ENCODE measurements around the gene ZSCAN29. TPM values are rescaled to one million over a fixed set of nuclear protein-coding genes. Genes with fewer than 3 reads are reported as not detected.

Gene ZSCAN29
- total RNA-seq, 2 experiments from 2014 or later = 29.4 to 30.1 TPM

DNA sequence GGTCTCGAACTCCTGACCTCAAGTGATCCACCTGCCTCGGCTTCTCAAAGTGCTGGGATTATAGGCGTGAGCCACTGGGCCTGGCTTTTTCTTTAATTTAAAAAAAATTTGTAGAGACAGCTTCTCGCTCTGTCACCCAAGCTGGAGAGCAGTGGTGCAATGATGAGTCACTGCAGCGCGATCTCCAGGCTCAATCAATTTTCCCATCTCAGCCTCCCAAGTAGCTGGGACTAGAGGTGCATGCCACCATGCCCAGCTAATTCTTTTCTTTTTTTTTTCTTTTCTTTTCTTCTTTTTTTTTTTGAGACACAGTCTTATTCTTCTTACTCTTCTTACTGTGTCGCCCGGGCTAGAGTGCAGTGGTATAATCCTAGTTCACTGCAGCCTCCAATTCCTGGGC, 19.9 kb upstream of the ZSCAN29 start:
- Mint-ChIP-seq H3K4me3 (no peak overlapping the region), H3K27ac (no peak overlapping the region), H3K27me3 (no peaks in the 10 kb centered on the region), H3K9me3 (no peaks in the 10 kb centered on the region), H3K4me1 (no peaks in the 10 kb centered on the region), H3K36me3 (ENCODE audit: low read depth) (peaks cover 62% of the 10 kb centered on the region)
- POLR2A ChIA-PET = no interaction called here
- no peak for DNase-seq
- CTCF ChIA-PET = interaction anchor here (0.9 to 1.1 kb wide), 2 partner anchors 13 to 19 kb away, joined by 3 to 4 read pairs; no protein-coding TSS in a partner anchor

- no peak for DNase-seq
- Mint-ChIP-seq H3K9me3 (no peaks in the 10 kb centered on the region), H3K4me3 (no peak overlapping the region), H3K27me3 (no peaks in the 10 kb centered on the region), H3K27ac (no peak overlapping the region), H3K36me3 (ENCODE audit: low read depth) (peaks cover 75% of the 10 kb centered on the region), H3K4me1 (peaks cover 2% of the 10 kb centered on the region)
- POLR2A ChIA-PET = no interaction called here
- CTCF ChIA-PET = interaction anchor here (1.2 to 1.5 kb wide), 2 partner anchors 8 to 11 kb away, joined by 3 to 4 read pairs; no protein-coding TSS in a partner anchor
Observed at GRCh38 chr15:43383070-43383469, 12.2 kb upstream of the ZSCAN29 start.

DNA sequence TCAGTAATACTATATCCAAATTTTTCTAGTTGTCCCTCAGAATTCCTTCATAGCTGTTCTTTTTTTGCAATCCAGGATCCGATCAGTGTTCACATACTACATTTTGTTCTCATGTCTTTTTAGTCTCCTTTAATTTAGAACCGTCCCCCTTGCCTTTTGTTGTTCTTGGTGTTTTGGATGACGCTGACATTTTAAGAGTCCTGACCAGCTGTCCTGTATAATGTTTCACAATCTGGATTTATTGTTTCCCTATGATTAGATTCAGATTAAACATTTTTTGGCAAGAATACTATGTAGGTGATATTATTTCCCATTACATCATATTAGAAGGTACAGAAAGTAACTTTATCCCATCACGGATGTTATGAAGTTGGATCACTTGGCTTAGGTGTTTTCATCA, 11.5 kb upstream of the ZSCAN29 start:
- H3K27me3 Mint-ChIP-seq = no peaks in the 10 kb centered on the region

GRCh38 chr15:43378601-43379000, 7.8 kb upstream of the ZSCAN29 start:
- H3K4me1 Mint-ChIP-seq = peaks cover 16% of the 10 kb centered on the region
- ChIA-PET CTCF (no interaction called here), POLR2A (no interaction called here)
- no peak overlapping the region for H3K27ac Mint-ChIP-seq
- DNase-seq = no peak
- peaks cover 57% of the 10 kb centered on the region for H3K36me3 Mint-ChIP-seq (ENCODE audit: low read depth)
- H3K27me3 Mint-ChIP-seq = no peaks in the 10 kb centered on the region
- H3K4me3 Mint-ChIP-seq = no peak overlapping the region
- no peaks in the 10 kb centered on the region for H3K9me3 Mint-ChIP-seq

More for the DNA sequence above, 11.5 kb upstream of the ZSCAN29 start:
- H3K4me1 Mint-ChIP-seq = peaks cover 9% of the 10 kb centered on the region
- no peak for DNase-seq
- peaks cover 76% of the 10 kb centered on the region for H3K36me3 Mint-ChIP-seq (ENCODE audit: low read depth)
- H3K27ac Mint-ChIP-seq = no peak overlapping the region
- H3K4me3 Mint-ChIP-seq = no peak overlapping the region
- CTCF ChIA-PET = interaction anchor here (1.0 to 1.3 kb wide), 2 partner anchors 9 to 10 kb away, joined by 3 to 6 read pairs; no protein-coding TSS in a partner anchor
- no peaks in the 10 kb centered on the region for H3K9me3 Mint-ChIP-seq
- POLR2A ChIA-PET = no interaction called here

DNA sequence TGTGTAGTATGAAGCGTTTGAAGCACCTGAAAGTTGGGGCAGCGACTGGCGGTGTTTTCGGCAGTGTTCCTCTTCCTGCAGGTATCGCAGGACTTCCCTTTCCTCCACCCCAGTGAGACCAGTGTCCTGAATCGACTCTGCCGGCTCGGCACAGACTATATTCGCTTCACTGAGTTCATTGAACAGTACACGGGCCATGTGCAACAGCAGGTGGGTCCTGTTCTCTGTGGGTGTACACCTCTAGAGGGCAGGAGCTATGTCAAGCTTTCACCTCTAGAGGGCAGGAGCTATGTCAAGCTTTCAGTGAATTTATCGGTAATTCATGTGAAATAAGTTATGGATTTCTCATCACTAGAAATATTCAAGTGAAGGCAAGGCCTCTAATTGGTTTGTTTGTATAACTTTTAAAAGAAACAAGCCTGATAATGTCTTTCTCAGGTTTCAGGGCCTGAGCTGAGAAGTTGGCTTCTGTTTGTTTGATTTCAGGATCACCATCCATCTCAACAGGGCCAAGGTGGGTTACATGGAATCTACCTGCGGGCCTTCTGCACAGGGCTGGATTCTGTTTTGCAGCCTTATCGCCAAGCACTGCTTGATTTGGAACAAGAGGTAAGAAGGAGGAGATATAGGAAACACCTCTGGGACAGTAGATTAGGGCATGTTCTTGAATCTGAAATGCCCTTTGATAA, 5.3 kb upstream of the ZSCAN29 start:
- no peak overlapping the region for H3K4me3 Mint-ChIP-seq
- H3K27me3 Mint-ChIP-seq = no peaks in the 10 kb centered on the region
- no peak overlapping the region for H3K27ac Mint-ChIP-seq
- ChIA-PET CTCF (interaction anchor here (0.7 to 3.2 kb wide), 15 partner anchors 9 to 953 kb away, joined by 3 to 19 read pairs (median 4); no protein-coding TSS in a partner anchor), POLR2A (no interaction called here)
- H3K36me3 Mint-ChIP-seq (ENCODE audit: low read depth) = peaks cover 46% of the 10 kb centered on the region
- peaks cover 31% of the 10 kb centered on the region for H3K4me1 Mint-ChIP-seq
- no peaks in the 10 kb centered on the region for H3K9me3 Mint-ChIP-seq
- DNase-seq = peak; percentile 31

DNA sequence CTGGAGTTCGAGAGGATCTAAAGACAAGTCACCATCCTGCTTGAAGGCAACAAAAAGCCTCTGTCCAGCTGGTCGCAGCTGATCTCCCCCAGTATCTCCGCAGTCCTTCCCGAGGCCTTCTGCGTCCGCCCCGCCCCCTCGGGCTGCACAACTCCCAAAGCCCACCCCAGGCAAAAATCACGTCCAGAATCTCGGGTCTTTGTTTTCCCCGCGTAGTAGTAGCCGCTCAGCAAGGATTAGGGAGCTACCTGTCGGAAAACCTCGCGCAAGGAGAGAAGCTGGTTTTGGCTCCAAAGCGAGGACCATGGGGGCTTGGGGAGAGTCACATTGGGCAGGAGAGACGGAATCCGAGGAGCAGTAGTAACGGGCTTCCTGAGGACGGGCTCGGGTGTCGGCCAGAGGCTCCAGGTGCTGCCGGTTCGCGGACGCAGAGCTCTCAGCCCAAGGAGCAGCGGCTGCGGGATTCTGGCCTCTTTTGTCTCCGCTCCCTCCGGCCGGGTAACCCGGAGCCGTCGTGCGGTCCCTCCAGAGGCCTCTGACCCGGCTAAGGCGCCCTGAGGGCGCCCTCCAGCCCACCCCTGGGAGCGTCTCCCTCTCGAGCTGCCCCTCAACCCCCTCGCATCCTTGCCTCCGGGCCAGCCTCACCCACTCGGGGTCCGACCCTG, 401 bp downstream of the ZSCAN29 start:
- Mint-ChIP-seq H3K4me3 (peak overlapping the region; percentile 87), H3K9me3 (peaks cover 25% of the 10 kb centered on the region), H3K27me3 (no peaks in the 10 kb centered on the region), H3K4me1 (peaks cover 50% of the 10 kb centered on the region), H3K27ac (peak overlapping the region; percentile 65), H3K36me3 (ENCODE audit: low read depth) (peaks cover 53% of the 10 kb centered on the region)
- CTCF ChIA-PET = interaction anchor here (0.6 to 2.4 kb wide), 9 partner anchors 11 to 1209 kb away, joined by 3 to 10 read pairs (median 3); partner anchors contain the start of gene LCMT2
- DNase-seq = no peak
- POLR2A ChIA-PET = interaction anchor here (0.6 to 4.0 kb wide), 17 partner anchors 9 to 458 kb away, joined by 3 to 20 read pairs (median 3); partner anchors contain the start of genes LCMT2 and PDIA3

- Mint-ChIP-seq H3K4me3 (no peak overlapping the region), H3K27ac (no peak overlapping the region), H3K4me1 (peaks cover 4% of the 10 kb centered on the region), H3K36me3 (ENCODE audit: low read depth) (peaks cover 87% of the 10 kb centered on the region), H3K9me3 (peaks cover 61% of the 10 kb centered on the region), H3K27me3 (no peaks in the 10 kb centered on the region)
- no peak for DNase-seq
- ChIA-PET POLR2A (interaction anchor here (1.8 kb wide), 1 partner anchor 9 kb away, joined by 15 read pairs; the partner anchor contains the start of genes TUBGCP4 and ZSCAN29), CTCF (interaction anchor here (1.1 to 1.7 kb wide), 2 partner anchors 14 to 15 kb away, joined by 3 to 9 read pairs; no protein-coding TSS in a partner anchor)
Observed at GRCh38 chr15:43361313-43361903, 9.4 kb downstream of the ZSCAN29 start.

- Mint-ChIP-seq H3K9me3 (peaks cover 63% of the 10 kb centered on the region), H3K4me3 (no peak overlapping the region), H3K27me3 (no peaks in the 10 kb centered on the region), H3K27ac (no peak overlapping the region), H3K36me3 (ENCODE audit: low read depth) (peaks cover 86% of the 10 kb centered on the region), H3K4me1 (peaks cover 2% of the 10 kb centered on the region)
- ChIA-PET POLR2A (interaction anchor here (1.8 kb wide), 1 partner anchor 10 kb away, joined by 15 read pairs; the partner anchor contains the start of genes TUBGCP4 and ZSCAN29), CTCF (interaction anchor here (1.1 to 1.7 kb wide), 2 partner anchors 13 to 16 kb away, joined by 3 to 9 read pairs; no protein-coding TSS in a partner anchor)
- DNase-seq = no peak
Observed at GRCh38 chr15:43360821-43361220, 10.0 kb downstream of the ZSCAN29 start.

- no peak overlapping the region for H3K27ac Mint-ChIP-seq
- CTCF ChIA-PET = interaction anchor here (1.2 kb wide), 1 partner anchor 18 kb away, joined by 3 read pairs; the partner anchor contains the start of genes TUBGCP4 and ZSCAN29
- no peak for DNase-seq
- H3K4me3 Mint-ChIP-seq = no peak overlapping the region
- POLR2A ChIA-PET = interaction anchor here (0.8 kb wide), 1 partner anchor 23 kb away, joined by 3 read pairs; no protein-coding TSS in a partner anchor
- no peaks in the 10 kb centered on the region for H3K27me3 Mint-ChIP-seq
- H3K36me3 Mint-ChIP-seq (ENCODE audit: low read depth) = peaks cover 52% of the 10 kb centered on the region
- peaks cover 5% of the 10 kb centered on the region for H3K9me3 Mint-ChIP-seq
- H3K4me1 Mint-ChIP-seq = no peaks in the 10 kb centered on the region
Observed at GRCh38 chr15:43352693-43353382, 18.0 kb downstream of the ZSCAN29 start.

DNA sequence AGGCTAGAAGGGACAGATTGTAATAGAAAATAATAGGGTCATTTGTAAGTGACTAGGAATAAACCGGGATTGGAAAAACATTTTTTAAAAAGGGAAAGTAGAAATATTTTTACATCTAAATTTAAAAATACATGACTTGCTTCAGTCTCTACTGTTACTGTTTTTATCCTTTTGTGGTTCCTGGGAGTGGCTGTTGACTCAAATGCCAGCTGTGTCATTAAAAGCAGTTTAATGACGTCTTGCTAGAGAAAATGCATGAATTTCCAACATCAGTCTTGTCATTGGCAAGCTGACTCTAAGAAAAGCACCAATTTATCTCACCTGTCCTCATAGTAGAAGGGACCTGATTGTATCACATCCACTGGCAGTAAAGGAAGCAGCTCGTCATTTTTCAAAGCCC, 23.7 kb downstream of the ZSCAN29 start:
- no peak overlapping the region for H3K27ac Mint-ChIP-seq
- no peaks in the 10 kb centered on the region for H3K4me1 Mint-ChIP-seq
- CTCF ChIA-PET = interaction anchor here (1.2 to 1.4 kb wide), 2 partner anchors 9 to 14 kb away, joined by 3 read pairs; no protein-coding TSS in a partner anchor
- H3K4me3 Mint-ChIP-seq = no peak overlapping the region
- H3K27me3 Mint-ChIP-seq = no peaks in the 10 kb centered on the region
- H3K36me3 Mint-ChIP-seq (ENCODE audit: low read depth) = peaks cover 30% of the 10 kb centered on the region
- POLR2A ChIA-PET = no interaction called here
- DNase-seq = no peak
- no peaks in the 10 kb centered on the region for H3K9me3 Mint-ChIP-seq

- H3K27me3 Mint-ChIP-seq = no peaks in the 10 kb centered on the region
- no peak overlapping the region for H3K27ac Mint-ChIP-seq
- ChIA-PET POLR2A (no interaction called here), CTCF (interaction anchor here (0.6 to 1.4 kb wide), 2 partner anchors 10 to 403 kb away, joined by 3 read pairs; no protein-coding TSS in a partner anchor)
- H3K36me3 Mint-ChIP-seq (ENCODE audit: low read depth) = peaks cover 24% of the 10 kb centered on the region
- no peak for DNase-seq
- no peaks in the 10 kb centered on the region for H3K4me1 Mint-ChIP-seq
- no peak overlapping the region for H3K4me3 Mint-ChIP-seq
- no peaks in the 10 kb centered on the region for H3K9me3 Mint-ChIP-seq
Observed at GRCh38 chr15:43346305-43346704, 24.5 kb downstream of the ZSCAN29 start.

- Mint-ChIP-seq H3K4me1 (peaks cover 41% of the 10 kb centered on the region), H3K27ac (peak overlapping the region; percentile 99), H3K27me3 (no peaks in the 10 kb centered on the region), H3K36me3 (ENCODE audit: low read depth) (peaks cover 51% of the 10 kb centered on the region), H3K9me3 (no peaks in the 10 kb centered on the region), H3K4me3 (peak overlapping the region; percentile 91)
- POLR2A ChIA-PET = interaction anchor here (3.1 kb wide), 1 partner anchor 39 kb away, joined by 20 read pairs; the partner anchor contains the start of genes TUBGCP4 and ZSCAN29
- CTCF ChIA-PET = interaction anchor here (0.9 kb wide), 1 partner anchor 40 kb away, joined by 4 read pairs; the partner anchor contains the start of genes TUBGCP4 and ZSCAN29
- no peak for DNase-seq
Observed at GRCh38 chr15:43330780-43331087, 40.1 kb downstream of the ZSCAN29 start.
